C4-2B (cell line): ENCODE measurements around the gene B3GAT1.

Experiments used
- H3K27ac ChIP-seq: fragments of 450-650 bp; 2 replicates; pipeline ENCODE4 v1.5.1; 2017
- ZFX ChIP-seq: fragments of 450-650 bp; IDR thresholded peaks from 2 replicates; pipeline ENCODE4 v1.6.1; 2017
- TF ChIP-seq, protein P1 (sequence below): fragments of 450-650 bp; conservative IDR thresholded peaks from 2 replicates; pipeline ENCODE4 v1.5.1; 2017; ENCODE audit warnings: mild to moderate bottlenecking

The B3GAT1 gene

DNA sequence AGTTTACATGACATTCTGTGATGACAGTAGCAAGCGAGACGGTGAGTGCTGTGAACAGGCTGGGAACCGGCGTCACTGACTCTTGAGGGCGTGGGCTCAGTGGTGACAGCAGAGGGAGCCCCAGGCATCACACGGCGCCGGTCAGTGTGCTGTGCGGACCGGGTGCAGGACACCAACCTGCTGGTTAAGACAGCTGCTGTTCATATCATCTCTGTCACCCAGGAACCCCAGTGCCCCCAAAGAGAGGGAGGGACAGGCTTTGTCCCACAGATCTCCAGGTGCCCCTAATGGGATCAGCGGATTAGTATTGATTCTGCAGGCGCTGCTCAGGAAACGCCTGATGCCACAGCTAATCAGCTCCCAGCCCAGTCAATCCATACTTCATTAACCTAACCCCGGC, 18.4 kb downstream of the B3GAT1 start:
- no peak for TF ChIP-seq ZFX
- TF ChIP-seq, protein P1, sequence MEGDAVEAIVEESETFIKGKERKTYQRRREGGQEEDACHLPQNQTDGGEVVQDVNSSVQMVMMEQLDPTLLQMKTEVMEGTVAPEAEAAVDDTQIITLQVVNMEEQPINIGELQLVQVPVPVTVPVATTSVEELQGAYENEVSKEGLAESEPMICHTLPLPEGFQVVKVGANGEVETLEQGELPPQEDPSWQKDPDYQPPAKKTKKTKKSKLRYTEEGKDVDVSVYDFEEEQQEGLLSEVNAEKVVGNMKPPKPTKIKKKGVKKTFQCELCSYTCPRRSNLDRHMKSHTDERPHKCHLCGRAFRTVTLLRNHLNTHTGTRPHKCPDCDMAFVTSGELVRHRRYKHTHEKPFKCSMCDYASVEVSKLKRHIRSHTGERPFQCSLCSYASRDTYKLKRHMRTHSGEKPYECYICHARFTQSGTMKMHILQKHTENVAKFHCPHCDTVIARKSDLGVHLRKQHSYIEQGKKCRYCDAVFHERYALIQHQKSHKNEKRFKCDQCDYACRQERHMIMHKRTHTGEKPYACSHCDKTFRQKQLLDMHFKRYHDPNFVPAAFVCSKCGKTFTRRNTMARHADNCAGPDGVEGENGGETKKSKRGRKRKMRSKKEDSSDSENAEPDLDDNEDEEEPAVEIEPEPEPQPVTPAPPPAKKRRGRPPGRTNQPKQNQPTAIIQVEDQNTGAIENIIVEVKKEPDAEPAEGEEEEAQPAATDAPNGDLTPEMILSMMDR: peak; percentile 78
- H3K27ac ChIP-seq: no peak overlapping the region

DNA sequence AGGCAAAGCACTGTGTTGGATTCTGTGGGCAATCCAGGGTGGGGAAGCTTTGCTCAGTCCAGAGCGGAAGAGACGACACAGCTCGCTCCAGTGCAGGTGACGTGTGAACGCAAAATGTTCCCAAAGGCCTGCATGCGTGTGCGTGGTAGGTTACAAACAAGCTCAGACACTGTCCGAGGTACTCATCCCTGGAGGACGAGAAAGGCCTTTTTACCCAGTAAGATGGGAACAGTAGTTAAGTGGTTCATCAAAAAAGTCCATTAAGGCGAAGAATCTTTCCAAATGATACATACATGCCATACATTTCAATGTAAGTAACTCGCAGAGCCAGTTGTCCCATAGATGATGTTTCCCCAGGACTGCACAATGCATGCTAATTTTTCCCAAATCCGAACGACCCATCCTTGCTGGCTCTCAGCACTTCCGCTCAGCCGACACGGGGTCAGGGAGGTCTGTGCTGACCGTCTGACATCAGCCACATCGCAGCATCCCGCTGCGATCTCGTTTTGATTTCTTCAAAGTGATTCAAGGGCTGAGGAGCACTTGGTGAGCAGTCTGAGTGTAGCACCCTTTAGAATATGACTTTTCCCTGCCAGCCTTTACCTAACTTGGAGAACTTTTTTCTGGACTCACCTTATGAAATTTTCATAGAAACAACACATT, 19.0 kb downstream of the B3GAT1 start:
- no peak overlapping the region for H3K27ac ChIP-seq
- TF ChIP-seq, protein P1: no peak
- no peak for TF ChIP-seq ZFX

DNA sequence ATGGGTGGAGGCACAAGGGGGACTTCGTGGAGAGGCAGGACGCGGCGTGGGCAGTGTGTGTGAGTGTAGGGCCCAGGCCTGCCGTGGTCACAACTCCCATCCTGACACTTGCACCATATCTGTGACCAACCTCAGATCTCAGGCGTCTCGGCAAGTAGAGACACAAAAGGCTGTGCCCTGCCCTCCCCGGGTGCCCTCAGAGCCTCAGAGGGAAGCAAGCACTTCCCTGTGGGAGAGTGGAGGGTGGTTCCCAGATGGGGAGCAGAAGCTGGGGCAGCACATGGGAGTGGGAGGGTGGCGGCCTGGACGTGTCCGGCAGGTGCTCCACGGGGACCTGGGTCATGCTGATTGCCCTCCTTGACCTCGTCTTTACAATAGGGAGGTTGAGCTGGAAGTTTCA, 20.4 kb downstream of the B3GAT1 start:
- TF ChIP-seq, protein P1: no peak
- TF ChIP-seq ZFX: no peak
- H3K27ac ChIP-seq: no peak overlapping the region

DNA sequence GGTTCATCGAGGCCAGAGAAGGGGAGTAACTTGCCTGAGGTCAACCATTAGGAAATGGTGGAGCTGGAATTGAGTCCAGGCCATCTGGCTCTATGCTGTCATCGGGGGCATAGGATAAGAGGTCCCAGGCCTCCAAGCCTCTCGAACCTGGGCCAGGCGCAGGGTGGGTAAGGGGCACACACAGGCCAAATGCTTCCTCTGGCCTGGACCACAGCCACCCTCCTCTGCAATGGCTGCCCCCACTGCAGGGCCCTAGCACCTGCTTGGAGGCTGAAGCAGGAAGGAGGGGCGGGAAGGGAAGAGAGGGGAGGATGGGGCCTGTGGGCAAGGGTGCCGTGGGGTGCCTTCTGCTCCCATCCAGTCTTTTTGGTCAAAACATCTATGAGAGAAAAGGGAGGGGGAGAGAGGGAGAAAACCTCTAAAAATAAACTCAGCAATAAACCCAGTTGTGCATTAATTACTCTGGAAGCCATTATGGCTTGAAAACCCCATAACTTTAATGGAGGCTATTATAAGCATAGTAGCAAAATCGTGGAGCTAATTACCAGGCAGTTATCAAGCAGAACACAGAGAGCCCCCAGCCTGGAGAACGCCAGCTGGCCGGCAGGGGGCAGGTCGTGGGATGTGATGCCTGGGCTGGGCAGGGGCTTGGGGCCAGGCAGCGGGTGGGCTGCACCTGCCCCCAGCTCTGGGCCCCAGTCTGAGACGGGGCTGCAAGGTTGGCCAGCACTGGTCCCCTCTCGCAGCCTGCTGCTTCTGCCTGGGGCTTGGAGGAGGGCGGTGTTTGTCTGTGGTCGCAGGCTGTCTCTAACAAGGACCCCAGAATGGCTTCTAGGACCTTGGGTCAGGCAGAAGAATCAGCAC, 21.1 kb downstream of the B3GAT1 start:
- no peak overlapping the region for H3K27ac ChIP-seq
- TF ChIP-seq ZFX: no peak
- TF ChIP-seq, protein P1: no peak; the same call in 1 of the 2 replicates

DNA sequence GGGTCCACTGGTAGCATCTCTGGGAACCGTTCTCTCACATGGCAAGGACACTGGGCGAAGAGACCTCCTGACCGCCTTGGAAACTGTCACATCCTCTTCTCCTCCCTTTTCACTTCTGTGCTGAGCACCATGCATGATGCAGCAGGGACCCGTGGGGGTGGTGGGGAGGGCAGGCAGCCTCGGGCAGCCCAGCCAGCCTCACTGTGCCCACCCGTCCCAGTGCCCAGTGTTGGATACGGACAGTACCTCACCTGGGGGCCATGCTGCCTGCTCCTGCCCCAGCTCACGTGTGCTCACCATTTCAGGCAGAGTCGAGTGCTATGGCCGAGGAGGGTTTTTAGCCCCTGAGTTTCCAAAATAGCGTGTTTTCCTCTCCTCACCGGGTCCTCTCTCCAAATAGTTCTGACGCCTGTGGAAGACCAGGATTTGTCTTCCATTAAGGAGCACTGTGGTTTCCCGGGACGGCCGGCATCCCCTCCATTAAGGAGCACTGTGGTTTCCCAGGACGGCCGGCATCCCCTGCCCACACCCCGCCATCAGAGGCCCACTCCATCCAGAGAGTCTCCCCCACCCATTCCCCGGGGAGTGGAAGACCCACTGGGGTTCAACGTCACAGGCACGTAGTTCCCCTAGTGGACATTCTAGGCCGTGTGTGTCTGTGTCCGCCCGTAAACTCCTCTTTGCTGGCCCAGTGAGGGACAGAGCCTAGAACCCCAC, 22.4 kb downstream of the B3GAT1 start:
- H3K27ac ChIP-seq: no peak overlapping the region
- TF ChIP-seq, protein P1: no peak
- TF ChIP-seq ZFX: no peak

DNA sequence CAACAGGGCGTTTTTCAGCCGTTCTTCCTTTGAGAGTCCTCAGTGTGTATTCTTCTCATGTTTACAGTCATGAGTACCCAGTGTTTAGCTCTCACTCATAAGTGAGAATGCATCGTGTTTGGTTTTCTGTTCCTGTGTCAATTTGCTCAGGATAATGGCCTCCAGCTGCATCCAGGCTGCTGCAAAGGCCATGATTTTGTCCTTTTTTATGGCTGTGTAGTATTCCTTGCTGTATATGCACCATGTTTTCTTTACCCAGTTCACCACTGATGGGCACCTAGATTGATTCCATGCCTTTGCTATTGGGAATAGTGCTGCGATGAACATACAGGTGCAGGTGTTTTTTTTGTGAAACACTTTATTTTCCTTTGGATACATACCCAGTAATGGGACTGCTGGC, 23.5 kb downstream of the B3GAT1 start:
- TF ChIP-seq, protein P1: no peak
- no peak for TF ChIP-seq ZFX
- no peak overlapping the region for H3K27ac ChIP-seq

DNA sequence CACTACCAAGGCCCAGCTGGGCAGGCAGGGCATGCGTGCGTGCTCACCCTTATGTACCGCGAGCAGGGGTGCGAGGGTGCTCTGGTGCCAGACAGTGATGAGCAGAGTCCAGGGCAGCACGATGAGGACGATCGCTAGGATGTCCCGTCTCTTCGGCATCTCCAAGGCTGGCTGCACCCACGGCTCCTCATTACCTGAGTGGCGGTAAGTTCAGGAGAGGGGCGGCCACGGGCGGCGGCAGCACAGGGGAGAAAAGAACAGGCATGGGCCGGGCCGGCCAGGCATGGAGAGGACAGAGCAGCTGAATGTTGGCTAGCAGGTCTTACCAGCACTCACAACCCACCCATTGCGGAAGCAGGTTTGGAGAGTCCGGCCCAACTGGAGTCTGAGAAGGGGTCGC, 24.5 kb downstream of the B3GAT1 start:
- no peak overlapping the region for H3K27ac ChIP-seq
- TF ChIP-seq, protein P1: no peak
- TF ChIP-seq ZFX: no peak
